Measurements from ENCODE around the gene PRR33. TPM values are rescaled to one million over a fixed set of nuclear protein-coding genes. Genes with fewer than 3 reads are reported as not detected.

PRR33 gene
- total RNA-seq, 2 experiments from 2014 or later, result not detected

- no peak overlapping the region for H3K4me3 ChIP-seq (ENCODE audit: low read length)
- H3K36me3 ChIP-seq (ENCODE audit: insufficient read depth, low read length), result no peaks in the 10 kb centered on the region
- no peaks in the 10 kb centered on the region for H3K4me1 Mint-ChIP-seq (ENCODE audit: low read depth)
- no peak for TF ChIP-seq CTCF (IDR thresholded peaks at IDR 0.05)
- ChIA-PET CTCF (no interaction called here), POLR2A (no interaction called here)
- ATAC-seq (ENCODE audit: poor library complexity) (no peak), DNase-seq (no peak)
- no peak overlapping the region for H3K27ac ChIP-seq (ENCODE audit: low read depth in 1 of 2, low read length in 2 of 2)
- no peaks in the 10 kb centered on the region for H3K9me3 ChIP-seq (ENCODE audit: control insufficient read depth in 1 of 2, insufficient read depth in 1 of 2, low read length in 2 of 2)
- intact Hi-C loops (cut with DNase I, micrococcal nuclease), result no loop called here
- H3K4me1 ChIP-seq (ENCODE audit: insufficient read depth, low read length), result no peaks in the 10 kb centered on the region
- peaks cover 6% of the 10 kb centered on the region for H3K27me3 Mint-ChIP-seq
- H3K4me3 Mint-ChIP-seq, result no peak overlapping the region
- H3K36me3 Mint-ChIP-seq (ENCODE audit: low read depth), result no peaks in the 10 kb centered on the region
- H3K27ac Mint-ChIP-seq, result no peak overlapping the region
- H3K27me3 ChIP-seq (ENCODE audit: control insufficient read depth in 1 of 2, insufficient read depth in 2 of 2, low read length in 2 of 2), result no peaks in the 10 kb centered on the region
- H3K9me3 Mint-ChIP-seq, result no peaks in the 10 kb centered on the region
Measured at GRCh38 chr11:1909524-1909923, 17.8 kb upstream of the PRR33 start.

- no peak overlapping the region for H3K27ac Mint-ChIP-seq
- intact Hi-C loops (cut with DNase I, micrococcal nuclease), result no loop called here
- Histone ChIP-seq H3K36me3 (ENCODE audit: insufficient read depth, low read length) (no peaks in the 10 kb centered on the region), H3K27me3 (ENCODE audit: control insufficient read depth in 1 of 2, insufficient read depth in 2 of 2, low read length in 2 of 2) (no peaks in the 10 kb centered on the region), H3K4me1 (ENCODE audit: insufficient read depth, low read length) (no peaks in the 10 kb centered on the region), H3K4me3 (ENCODE audit: low read length) (no peak overlapping the region), H3K9me3 (ENCODE audit: control insufficient read depth in 1 of 2, insufficient read depth in 1 of 2, low read length in 2 of 2) (no peaks in the 10 kb centered on the region), H3K27ac (ENCODE audit: low read depth in 1 of 2, low read length in 2 of 2) (no peak overlapping the region)
- ATAC-seq (ENCODE audit: poor library complexity) (no peak), DNase-seq (no peak)
- no peak for TF ChIP-seq CTCF (IDR thresholded peaks at IDR 0.05)
- no peaks in the 10 kb centered on the region for H3K9me3 Mint-ChIP-seq
- no peak overlapping the region for H3K4me3 Mint-ChIP-seq
- H3K36me3 Mint-ChIP-seq (ENCODE audit: low read depth), result no peaks in the 10 kb centered on the region
- no peaks in the 10 kb centered on the region for H3K27me3 Mint-ChIP-seq
- POLR2A ChIA-PET, result no interaction called here
- CTCF ChIA-PET, result no interaction called here
- H3K4me1 Mint-ChIP-seq (ENCODE audit: low read depth), result no peaks in the 10 kb centered on the region
Measured at GRCh38 chr11:1908618-1909017, 16.9 kb upstream of the PRR33 start.

- no peaks in the 10 kb centered on the region for H3K27me3 Mint-ChIP-seq
- H3K36me3 Mint-ChIP-seq (ENCODE audit: low read depth), result no peaks in the 10 kb centered on the region
- H3K27ac ChIP-seq (ENCODE audit: low read depth in 1 of 2, low read length in 2 of 2), result no peak overlapping the region
- no peaks in the 10 kb centered on the region for H3K4me1 ChIP-seq (ENCODE audit: insufficient read depth, low read length)
- H3K4me3 ChIP-seq (ENCODE audit: low read length), result no peak overlapping the region
- ATAC-seq (ENCODE audit: poor library complexity) (no peak), DNase-seq (no peak)
- H3K36me3 ChIP-seq (ENCODE audit: insufficient read depth, low read length), result no peaks in the 10 kb centered on the region
- H3K4me1 Mint-ChIP-seq (ENCODE audit: low read depth), result no peaks in the 10 kb centered on the region
- CTCF ChIA-PET, result no interaction called here
- no peaks in the 10 kb centered on the region for H3K9me3 ChIP-seq (ENCODE audit: control insufficient read depth in 1 of 2, insufficient read depth in 1 of 2, low read length in 2 of 2)
- no peak overlapping the region for H3K4me3 Mint-ChIP-seq
- intact Hi-C loops (cut with DNase I, micrococcal nuclease), result no loop called here
- H3K27me3 ChIP-seq (ENCODE audit: control insufficient read depth in 1 of 2, insufficient read depth in 2 of 2, low read length in 2 of 2), result no peaks in the 10 kb centered on the region
- no peak overlapping the region for H3K27ac Mint-ChIP-seq
- no peak for TF ChIP-seq CTCF (IDR thresholded peaks at IDR 0.05)
- H3K9me3 Mint-ChIP-seq, result no peaks in the 10 kb centered on the region
- POLR2A ChIA-PET, result no interaction called here
Measured at GRCh38 chr11:1906611-1907423, 15.1 kb upstream of the PRR33 start.

Measured in CD4-positive, alpha-beta T cell (primary cell).